ENCODE results near the gene NOD1.

Gene NOD1

GRCh38 chr7:30468791-30469190 lies 9.8 kb downstream of the NOD1 start:
- no peak for DNase-seq

GRCh38 chr7:30468041-30468440 lies 10.5 kb downstream of the NOD1 start:
- no peak for DNase-seq

- DNase-seq: no peak
Measured at GRCh38 chr7:30467271-30467670, 11.3 kb downstream of the NOD1 start.

DNA sequence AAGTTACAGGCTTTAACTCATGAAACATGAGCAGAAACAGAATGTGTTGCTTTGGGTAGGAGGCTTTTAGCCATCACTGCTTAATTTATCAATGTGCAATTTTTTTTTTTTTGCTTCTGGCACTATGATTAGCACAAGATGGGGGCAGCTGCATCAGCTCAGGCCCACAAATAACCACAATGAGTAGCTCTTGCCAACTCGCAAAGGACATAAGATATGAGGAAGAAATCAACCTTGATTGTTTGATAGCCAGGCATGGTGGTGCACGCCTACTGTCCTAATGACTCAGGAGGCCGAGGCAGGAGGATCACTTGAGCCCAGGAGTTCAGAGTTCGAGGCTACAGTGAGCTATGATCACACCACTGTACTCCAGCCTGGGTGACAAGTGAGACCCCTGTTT lies 12.3 kb downstream of the NOD1 start:
- no peak for DNase-seq

- DNase-seq: no peak
Measured at GRCh38 chr7:30465811-30466180, 12.8 kb downstream of the NOD1 start.

DNA sequence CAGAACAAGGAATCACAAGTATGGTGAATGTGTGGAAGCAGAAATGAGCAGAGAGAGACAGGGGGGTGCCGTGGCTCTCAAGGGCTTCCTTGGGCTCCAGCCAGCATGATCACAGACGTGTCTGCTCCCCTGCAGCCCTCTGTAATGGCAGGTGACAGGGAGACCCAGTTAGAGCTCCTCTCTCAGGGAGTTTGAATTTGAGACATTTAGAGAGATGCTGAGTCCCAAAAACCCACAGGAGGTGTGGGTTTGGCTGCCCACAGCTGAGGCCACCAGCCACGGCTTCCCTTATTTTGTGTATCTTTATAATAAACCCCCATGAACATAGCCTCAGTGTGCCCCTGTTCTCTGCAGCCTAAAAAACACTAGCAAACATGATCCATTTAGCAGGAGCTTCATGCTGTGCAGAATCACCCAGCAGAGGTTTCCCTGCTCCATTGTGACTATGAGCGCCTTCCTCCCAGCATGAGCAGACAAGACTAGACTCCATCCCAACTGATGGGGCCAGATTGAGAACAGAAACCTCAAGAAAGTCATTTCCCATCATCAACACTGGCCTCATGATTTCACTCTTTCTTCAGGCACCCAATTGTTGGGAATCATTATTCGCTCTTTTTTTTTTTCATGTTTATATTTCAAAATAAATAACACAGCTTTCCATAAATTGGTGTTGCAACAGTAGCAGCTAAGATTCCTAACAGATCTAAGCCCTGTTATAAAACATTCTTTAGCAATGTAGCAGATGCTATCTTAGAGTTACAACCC lies 13.4 kb downstream of the NOD1 start:
- no peak for DNase-seq

DNA sequence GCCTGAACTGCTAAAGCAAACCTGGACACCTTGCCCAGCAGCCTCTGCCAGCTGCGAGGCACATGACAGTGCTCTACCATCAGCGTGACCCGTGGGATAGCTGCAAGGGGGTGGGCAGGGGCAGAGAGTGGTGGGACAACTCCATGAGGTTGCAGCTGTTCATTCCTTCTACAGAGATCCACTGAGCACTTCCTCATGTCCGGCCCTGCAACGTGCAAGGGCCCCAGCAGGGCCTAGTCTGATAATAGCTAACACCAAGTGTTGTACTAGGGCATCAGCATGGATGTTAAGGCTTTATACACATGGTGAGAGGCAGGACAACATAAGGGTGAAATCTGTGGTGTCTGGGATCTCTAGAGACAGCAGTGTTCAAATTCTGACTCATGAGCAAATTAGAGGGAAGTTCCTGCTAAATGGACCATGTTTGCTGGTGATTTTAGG lies 14.3 kb downstream of the NOD1 start:
- DNase-seq: no peak

- no peak for DNase-seq
Measured at GRCh38 chr7:30463405-30464145, 15.0 kb downstream of the NOD1 start.

GRCh38 chr7:30462179-30462578 lies 16.4 kb downstream of the NOD1 start:
- DNase-seq: no peak

- DNase-seq: no peak
Measured at GRCh38 chr7:30460246-30460633, 18.3 kb downstream of the NOD1 start.

- no peak for DNase-seq
Measured at GRCh38 chr7:30459591-30460245, 18.9 kb downstream of the NOD1 start.

DNA sequence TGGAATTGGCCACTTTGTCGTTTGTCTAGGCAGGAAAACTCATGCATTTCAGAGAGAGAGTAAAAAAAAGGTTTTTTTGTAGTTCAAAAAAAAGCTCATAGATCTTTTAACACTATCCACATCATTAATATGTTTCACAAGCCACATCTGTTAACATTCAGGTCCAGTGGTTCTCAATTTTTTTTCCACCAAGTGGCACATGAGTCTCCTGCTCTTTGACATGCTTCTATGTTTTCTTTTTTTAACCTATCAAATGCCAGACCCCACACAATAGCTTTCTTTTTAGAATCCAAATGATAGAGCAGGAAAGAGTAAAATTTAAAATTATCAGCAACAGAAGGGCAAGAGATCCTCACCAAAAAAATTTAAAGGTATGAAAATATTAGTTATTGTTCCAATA lies 20.3 kb downstream of the NOD1 start:
- DNase-seq: no peak

GRCh38 chr7:30453921-30454320 lies 24.7 kb downstream of the NOD1 start:
- no peak for DNase-seq

DNA sequence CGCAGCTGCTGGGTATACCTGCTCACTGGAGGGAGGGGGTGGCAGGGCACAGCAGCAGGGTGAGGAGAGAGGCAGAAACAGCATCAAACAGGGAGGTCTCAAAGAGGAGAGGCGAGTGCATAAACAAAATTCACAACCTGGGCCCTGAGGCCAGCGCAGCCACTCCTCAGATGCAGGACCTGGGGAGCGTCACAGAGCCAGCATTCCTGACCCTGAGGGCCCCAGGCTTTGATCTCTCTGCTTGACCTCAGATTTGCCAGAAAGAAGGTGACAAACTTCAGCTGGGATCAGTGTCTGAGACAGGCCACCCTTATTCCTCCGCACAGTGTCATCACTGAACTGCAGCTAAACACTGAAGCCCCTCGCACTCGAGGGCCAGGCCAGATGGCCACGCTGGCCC lies 25.6 kb downstream of the NOD1 start:
- DNase-seq: no peak

DNA sequence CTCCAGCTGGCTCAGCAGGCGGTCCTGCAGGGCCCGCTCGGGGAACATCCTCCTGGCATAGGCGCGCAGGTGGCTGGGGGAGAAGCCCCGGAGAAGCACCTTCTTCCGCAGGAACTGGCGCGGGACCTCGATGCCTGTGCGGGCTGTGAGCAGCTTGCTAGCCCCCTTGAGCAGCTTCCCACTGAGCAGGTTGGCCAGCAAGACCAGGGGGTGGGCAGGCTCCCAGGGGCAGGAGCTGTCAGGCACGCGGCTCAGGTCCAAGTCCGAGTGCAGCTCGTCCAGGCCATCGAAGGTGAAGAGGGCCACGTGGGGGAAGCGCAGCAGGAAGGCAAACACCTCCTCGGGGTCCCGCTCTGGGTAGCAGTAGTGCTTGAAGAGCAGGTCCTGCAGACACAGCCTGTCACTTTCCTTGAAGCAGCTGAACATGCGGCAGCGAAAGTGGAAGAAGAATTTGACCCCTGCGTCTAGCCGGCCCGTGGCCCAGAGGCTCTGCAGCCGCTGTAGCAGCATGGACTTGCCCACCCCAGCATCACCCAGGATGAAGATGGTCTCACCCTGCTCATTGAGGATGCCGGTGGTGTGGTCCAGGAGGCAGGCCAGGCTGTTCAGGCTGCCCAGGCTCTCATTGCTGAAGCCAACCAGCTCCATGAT lies 26.2 kb downstream of the NOD1 start:
- DNase-seq: no peak

GRCh38 chr7:30451539-30452279 lies 26.9 kb downstream of the NOD1 start:
- no peak for DNase-seq

- no peak for DNase-seq
Measured at GRCh38 chr7:30450983-30451497, 27.5 kb downstream of the NOD1 start.

DNA sequence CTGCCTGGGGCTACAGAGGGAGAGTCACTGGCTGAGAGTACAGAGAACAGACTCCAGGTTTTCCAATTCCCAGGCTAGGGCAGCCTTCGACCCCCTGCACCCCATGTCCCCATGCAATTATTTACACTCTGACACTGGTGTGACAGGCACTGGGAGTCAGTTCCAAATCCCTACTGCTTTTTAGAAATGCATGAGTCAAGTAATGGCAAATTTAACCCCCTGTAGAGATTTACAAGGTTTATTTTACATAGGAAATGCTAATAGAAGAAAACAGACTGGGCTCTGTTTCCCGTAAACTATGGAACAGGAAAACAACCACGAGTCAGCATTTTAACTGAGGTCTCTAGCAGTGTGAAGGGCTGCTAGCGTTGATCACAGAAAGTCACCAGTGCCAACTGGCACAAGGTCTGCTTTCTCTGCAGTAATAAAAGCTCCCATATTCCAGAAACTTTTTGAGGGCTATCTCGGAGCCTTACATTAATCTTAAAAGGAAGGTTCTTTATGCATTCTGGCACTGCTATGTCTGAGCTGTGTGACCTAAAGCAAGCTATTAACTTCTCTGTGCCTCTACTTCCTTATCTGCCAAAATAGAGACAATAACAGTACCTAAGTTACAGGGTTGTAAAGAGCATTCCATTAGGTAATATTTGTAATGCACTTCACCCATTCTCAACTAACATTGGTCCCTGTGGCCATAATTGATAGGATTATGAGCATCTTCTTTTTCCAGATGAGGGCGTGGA lies 28.2 kb downstream of the NOD1 start:
- no peak for DNase-seq

GRCh38 chr7:30448461-30449189 lies 30.0 kb downstream of the NOD1 start:
- DNase-seq: no peak

DNA sequence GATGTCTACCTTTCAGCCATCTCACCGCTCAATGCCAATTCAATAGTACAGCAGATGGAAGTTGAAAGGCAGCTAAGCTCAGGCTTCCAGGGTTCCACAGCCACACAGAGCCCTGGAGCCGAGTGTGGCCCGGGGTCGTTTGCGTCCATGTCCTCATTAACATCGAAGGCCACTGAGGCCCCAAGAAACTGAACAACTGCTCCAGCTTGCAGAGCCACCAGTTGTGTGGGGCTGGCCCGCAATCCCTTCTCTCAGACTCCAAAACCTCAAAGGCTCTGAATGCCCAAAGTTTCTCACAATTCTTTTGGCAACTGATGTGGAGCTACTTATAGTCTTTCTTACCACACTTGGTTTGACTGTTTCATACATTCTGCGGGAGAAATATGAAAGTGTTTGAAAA lies 31.1 kb downstream of the NOD1 start:
- no peak for DNase-seq

DNA sequence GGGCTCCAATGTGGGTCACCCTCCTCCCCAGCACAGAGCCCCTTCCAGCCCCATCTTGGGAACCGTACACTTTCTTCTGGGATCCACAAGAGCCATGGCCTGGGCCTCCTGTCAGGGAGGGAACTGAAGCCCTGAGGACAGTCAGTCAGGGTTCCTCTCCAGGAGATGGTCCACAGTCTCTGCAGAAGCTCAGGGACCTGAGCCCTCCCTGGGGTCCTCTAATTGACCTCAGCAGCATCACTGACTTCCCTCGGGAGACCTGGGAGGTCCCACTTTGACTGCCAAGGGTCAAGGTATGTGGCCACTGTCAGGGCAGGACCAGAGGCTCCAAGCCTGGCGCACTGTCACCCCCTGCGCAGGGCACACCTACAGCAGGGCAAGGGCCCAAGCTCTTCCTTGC lies 32.3 kb downstream of the NOD1 start:
- DNase-seq: no peak
